ENCODE data around the gene PTGFRN.
"Not testable (repeated sequence)": the region's sequence is repeated elsewhere in the genome, so short reads cannot be mapped to it uniquely, and the experiment has no call there.

Gene PTGFRN

DNA sequence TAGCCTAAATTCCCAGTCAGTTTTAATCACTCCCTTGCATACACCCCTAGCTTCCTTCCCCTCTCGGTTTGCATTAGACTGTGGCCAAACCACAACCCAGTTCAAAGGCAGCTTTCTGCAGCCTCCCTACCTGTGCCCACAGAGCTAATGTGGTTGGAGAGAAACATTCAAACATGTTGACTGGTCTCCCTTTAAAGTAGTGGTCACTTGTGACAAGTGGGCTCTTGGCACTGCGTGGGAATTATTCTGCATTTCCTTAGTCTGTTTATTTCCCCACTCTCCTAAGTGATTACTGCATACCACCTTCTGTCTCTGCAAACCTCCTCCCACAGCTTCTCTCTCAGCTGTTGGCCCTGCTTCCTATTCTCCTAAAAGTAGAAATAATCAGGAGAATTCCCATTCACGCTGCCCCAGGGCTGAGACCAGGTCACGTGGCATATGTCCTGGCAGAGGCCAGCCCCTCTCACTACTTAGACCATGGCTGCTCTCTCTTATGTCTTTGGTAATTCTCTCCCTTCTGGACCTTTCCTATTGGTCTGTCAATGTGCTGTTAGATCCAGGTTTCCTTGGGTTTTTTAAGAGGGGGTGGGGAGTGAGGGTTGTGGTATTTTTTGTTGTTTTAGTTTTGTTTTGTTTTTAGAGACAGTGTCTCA lies 53.4 kb downstream of the PTGFRN start:
- no peak for DNase-seq (ENCODE audit: low read depth in 1 of 2, low spot score in 1 of 2)

DNA sequence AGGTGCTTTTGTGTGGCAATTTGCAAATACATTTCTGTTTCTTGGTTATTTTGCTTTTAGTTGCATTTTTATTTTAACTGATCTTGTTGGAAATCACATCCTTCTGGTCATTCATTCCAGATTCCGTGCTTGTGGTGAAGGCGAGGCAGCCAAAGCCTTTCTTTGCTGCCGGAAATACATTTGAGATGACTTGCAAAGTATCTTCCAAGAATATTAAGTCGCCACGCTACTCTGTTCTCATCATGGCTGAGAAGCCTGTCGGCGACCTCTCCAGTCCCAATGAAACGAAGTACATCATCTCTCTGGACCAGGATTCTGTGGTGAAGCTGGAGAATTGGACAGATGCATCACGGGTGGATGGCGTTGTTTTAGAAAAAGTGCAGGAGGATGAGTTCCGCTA lies 57.1 kb downstream of the PTGFRN start:
- no peak for DNase-seq (ENCODE audit: low read depth in 1 of 2, low spot score in 1 of 2)

DNA sequence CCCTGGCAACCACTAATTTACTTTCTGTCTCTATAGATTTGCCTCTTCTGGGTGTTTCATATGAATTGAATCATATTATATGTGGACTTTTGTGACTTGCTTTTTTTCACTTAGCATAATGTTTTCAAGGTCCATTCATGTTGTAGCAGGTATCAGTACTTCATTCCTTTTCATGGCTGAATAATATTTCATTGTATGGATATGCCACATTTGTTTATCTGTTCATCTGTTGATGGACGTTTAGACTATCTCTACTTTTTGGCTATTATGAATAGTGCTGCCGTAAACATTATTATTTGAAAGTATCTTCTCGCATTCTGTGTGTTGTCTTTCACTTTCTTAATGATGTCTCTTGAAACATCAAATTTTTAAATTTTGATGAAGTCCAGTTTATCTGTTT lies 59.0 kb downstream of the PTGFRN start:
- no peak for DNase-seq (ENCODE audit: low read depth in 1 of 2, low spot score in 1 of 2)

DNA sequence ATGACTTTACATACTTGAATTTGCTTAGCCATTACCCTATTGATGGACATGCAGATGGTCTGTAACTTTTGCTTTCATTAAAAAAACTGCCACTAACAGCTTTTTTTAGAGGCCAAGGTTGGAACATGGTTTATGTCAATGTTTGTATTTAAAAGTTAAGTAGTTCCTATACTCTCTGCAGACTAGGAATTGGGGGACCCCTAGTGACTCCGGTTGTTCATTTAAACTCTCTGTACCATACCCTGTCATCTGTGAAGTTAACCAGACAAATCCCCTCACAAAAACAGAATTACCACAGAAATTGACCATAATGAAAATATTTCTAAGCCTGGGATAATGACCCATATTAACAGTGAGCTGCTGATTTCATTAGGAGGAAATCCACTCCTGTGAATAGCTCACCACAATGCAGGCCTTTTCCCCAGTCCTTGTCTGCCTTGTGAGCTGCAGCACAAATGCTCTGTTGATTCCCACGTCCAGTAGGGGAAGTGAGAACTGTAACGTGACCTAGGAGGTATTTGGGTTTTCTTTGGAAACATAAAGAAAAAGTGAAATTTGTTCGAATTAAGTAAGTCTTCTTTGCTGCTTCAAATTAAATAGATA lies 61.6 kb downstream of the PTGFRN start:
- DNase-seq (ENCODE audit: low read depth in 1 of 2, low spot score in 1 of 2), result no peak

DNA sequence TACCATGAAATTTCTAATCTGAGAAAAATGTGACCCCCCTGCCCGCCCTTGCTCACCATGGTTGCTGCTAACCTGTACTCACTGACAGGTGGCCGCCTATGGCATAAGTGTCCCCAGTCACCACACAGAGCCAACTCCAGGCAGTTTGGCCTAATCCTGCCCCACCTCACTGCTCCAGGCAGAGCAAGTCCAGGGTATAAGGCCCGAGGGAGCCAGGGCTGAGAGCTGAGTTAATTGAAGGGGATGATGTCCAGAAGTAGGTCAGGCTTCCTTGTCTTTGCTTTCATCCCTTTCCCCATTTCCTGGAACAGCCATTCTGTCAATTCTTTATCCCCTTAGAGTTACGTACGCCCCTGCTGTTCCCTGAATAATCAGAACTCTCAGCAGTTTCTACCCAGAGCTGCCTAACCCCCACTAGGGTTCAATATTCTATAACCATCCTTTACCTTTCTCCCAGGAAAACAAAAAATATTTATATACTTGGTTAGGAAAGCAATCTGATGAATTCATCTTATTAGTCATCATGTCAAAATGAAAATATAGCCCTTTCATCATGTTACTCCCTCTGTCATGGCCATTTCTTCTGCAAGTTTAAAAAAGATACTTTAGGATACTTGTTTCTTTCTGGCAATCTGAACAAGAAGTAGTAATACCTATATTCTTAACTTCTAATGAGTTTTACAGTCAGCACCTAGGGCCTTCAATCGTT lies 62.4 kb downstream of the PTGFRN start:
- no peak for DNase-seq (ENCODE audit: low read depth in 1 of 2, low spot score in 1 of 2)

DNA sequence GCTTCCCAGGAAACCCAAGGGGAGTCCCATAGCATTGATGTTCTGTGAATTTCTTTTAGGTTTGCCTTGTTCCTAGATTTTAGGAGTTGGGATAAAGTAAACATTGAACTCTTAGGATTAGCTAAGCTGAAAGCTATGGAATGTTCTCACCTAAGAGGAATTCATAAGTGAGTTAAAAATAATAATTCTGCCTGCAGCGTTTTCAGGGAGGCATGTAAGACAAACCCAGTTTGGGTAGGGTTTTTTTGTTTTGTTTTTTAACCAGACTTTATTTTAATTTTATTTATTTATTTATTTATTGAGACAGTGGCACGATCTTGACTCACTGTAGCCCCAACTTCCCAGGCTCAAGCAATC lies 62.9 kb downstream of the PTGFRN start:
- DNase-seq (ENCODE audit: low read depth in 1 of 2, low spot score in 1 of 2), result no peak

DNA sequence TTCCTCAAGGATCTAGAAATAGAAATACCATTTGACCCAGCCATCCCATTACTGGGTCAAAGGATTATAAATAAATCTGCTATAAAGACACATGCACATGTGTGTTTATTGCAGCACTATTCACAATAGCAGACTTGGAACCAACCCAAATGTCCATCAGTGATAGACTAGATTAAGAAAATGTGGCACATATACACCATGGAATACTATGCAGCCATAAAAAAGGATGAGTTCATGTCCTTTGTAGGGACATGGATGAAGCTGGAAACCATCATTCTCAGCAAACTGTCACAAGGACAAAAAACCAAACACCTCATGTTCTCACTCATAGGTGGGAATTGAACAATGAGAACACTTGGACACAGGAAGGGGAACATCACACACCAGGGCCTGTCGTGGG lies 70.6 kb downstream of the PTGFRN start:
- not testable (repeated sequence) for DNase-seq (ENCODE audit: low read depth in 1 of 2, low spot score in 1 of 2)

DNA sequence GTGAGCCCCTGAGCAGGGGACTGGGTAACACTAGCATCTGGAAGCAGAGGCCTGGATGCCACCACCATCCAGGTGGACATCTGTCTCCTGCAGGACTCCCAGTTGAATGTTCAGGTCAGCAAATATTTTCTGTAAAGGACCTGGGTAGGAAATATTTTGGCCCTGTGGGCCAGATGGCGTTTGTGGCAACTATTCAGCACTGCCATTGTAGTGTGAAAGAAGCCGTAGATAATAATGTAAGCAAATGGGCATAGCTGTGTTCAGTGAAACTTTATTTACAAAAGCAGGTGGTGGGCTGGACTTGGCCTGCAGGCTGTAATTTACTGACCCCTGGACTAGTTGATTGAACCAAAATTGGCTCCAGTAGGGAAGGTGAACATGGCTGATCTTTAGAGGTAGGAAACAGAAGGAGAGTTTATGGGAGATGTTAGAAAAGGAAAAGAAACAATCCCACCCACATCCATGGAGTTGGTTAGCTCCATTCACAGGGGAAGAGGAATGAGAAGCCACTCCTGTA lies 71.9 kb downstream of the PTGFRN start:
- DNase-seq (ENCODE audit: low read depth in 1 of 2, low spot score in 1 of 2), result no peak

DNA sequence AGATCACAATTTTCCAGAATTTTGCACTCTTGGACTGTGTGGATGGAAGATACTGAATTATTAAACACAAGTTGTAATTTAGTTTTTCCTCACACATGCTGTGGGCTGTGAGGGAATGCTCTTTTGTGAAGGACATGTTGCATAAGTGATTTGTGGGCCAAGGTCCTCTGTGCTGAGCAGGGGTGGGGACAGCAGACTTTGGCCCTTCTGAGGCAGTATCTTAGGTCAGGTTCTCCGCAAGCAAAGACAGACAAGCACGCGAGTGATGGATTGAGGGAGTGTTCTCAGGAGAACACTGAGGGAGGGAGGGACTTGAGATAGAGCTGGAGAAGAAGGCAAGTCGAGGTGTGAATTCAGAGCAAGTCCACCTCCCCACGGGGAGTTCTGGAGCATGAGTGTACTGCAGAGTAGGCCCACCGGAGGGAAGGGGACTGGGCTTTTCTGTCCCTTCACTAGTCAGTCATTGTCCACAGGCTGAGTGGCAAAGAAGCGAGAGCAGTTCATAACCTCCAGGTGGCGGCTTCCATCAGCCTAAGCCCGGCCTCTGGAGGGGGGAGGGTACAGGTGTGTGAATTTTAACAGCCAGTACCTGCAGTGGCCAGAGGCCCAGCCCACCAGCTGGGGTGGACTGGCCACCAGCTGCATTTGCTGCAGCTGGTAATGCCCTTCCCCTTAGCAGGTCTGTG lies 72.7 kb downstream of the PTGFRN start:
- no peak for DNase-seq (ENCODE audit: low read depth in 1 of 2, low spot score in 1 of 2)

DNA sequence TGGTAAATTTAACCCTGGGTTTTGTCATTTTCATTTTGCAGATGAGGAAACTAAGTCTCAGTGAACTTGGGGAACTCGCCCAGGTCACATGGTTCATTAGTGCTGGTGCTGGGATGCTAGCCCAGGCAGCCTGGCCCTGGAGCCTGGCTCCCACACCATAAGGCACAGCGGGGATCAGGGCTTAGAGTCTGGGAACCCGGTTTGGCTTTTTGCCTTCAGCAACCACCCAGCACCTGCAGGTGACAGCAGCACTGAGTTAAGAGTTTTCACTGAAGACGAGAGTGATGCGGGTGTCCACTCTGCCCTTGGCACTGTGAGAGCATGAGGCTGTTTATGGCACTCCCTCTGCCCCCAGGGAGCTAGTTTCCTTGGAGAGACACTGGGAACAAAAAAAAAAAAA lies 73.4 kb downstream of the PTGFRN start:
- no peak for DNase-seq (ENCODE audit: low read depth in 1 of 2, low spot score in 1 of 2)

DNA sequence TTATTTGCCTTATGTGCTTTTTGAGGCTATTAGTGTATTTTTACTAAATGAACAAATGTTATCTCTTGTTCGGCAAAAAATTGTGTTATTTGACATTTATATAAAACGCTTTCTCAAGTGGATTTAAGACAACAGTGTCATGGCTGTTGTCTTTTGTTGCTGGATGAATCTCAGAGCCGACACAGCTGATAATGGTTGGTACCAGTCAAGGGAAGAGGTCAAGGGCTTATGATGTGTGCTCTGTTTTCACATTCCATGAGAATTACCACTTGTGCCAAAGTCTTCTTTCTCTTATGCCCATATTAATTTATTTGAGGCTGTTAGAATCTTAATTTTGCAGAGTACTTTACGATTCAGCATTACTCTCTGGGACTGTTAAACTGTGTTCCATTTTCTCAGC lies 74.0 kb downstream of the PTGFRN start:
- DNase-seq (ENCODE audit: low read depth in 1 of 2, low spot score in 1 of 2), result no peak

DNA sequence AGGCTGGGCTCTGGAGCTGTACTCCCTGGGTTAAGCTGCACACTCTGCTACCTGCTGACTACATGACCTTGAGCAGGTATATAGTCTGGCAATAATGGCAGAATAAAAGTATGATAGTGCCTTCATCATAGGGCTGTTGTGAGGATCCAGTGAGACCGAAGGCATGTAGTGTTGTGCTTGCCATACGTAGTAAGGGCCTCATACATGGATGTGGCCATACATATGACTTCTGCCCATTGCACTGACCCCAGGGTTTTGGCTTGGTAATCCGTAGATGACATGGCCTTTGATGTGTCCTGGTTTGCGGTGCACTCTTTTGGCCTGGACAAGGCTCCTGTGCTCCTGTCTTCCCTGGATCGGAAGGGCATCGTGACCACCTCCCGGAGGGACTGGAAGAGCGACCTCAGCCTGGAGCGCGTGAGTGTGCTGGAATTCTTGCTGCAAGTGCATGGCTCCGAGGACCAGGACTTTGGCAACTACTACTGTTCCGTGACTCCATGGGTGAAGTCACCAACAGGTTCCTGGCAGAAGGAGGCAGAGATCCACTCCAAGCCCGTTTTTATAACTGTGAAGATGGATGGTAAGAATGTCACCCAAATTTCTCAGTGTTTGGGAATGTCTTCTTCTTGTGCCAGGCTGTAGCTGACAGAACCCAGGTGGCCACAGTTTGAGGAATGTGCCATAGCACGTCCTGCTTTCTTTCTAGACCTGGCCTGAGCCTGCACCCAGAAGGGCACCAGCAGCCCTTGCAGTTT lies 74.9 kb downstream of the PTGFRN start:
- no peak for DNase-seq (ENCODE audit: low read depth in 1 of 2, low spot score in 1 of 2)

DNA sequence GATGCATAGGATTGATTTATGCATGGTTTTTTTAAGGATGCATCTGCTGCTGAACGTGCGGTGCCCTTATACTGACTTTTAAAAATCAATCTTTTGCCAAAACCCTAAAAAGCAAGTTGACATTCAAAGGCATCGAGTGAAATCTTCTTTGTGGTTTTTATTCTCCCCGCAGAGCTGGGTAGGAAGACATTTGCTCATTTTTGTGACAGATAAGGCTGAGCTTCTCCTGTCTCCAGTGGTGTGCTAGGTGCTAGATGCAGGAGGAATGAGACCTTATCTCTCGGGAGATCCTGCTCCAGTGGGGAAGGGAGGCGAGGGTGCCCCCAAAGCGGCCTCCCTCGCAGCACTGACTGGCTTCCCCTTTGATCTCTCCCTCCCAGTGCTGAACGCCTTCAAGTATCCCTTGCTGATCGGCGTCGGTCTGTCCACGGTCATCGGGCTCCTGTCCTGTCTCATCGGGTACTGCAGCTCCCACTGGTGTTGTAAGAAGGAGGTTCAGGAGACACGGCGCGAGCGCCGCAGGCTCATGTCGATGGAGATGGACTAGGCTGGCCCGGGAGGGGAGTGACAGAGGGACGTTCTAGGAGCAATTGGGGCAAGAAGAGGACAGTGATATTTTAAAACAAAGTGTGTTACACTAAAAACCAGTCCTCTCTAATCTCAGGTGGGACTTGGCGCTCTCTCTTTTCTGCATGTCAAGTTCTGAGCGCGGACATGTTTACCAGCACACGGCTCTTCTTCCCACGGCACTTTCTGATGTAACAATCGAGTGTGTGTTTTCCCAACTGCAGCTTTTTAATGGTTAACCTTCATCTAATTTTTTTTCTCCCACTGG lies 76.9 kb downstream of the PTGFRN start:
- DNase-seq (ENCODE audit: low read depth in 1 of 2, low spot score in 1 of 2), result peak; percentile 23 to 33

DNA sequence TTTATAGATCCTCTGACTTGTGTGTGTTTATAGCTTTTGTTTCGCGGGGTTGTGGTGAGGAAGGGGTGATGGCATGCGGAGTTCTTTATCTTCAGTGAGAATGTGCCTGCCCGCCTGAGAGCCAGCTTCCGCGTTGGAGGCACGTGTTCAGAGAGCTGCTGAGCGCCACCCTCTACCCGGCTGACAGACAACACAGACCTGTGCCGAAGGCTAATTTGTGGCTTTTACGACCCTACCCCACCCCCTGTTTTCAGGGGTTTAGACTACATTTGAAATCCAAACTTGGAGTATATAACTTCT lies 77.5 kb downstream of the PTGFRN start:
- DNase-seq (ENCODE audit: low read depth in 1 of 2, low spot score in 1 of 2), result peak; percentile 48 to 62

DNA sequence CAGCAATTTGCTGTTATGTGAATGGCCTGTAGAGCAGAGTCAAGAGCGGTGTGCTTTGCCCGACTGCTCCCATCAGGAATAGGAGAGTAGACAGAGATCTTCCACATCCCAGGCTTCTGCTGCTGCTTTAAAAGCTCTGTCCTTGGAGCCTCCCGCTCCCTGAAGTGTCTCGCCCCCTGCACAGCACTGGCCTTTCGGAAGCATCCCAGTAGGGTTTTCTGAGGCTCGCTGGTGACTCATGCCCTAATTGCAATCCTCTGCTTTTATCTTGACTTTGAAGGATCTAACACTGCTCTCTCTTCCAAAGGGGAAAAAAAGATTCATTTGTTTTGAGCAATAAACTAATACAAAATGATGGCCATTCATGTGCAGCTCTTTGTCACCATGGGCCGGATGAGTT lies 78.5 kb downstream of the PTGFRN start:
- no peak for DNase-seq (ENCODE audit: low read depth in 1 of 2, low spot score in 1 of 2)

DNA sequence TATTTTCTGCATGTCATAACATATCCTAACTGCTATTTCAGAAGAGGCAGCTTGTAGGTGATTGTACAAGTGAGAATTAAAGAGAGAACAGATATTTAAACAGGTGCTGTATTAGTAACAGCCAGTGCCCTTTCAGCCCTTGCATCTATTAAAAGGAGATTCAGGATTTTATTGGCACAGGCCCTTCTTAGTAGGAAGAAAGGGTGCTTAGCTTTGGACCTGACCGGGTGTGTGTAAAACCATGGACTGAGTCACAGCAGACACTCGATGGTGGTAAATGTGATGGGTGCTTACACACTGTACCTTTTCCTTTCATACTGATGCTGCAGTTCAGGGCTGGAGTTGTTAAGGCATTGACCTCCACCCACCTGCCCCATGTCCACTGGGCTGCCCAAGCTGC lies 79.2 kb downstream of the PTGFRN start:
- no peak for DNase-seq (ENCODE audit: low read depth in 1 of 2, low spot score in 1 of 2)

DNA sequence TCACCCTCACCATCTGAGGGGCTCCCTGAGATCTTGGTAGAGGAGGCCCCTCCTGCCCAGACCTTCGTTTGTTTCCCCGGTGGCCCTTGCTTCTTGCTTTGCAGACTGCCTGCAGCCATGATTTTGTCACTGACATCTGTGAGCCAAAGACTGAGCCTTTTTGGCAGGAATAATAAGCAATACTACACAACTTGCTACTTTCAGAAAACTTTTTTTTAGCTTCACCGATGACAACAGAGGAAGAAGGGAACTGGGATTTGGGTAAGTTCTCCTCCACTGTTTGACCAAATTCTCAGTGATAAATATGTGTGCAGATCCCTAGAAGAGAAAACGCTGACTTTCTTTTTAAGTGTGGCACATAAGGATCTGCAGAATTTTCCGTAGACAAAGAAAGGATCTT lies 80.1 kb downstream of the PTGFRN start:
- no peak for DNase-seq (ENCODE audit: low read depth in 1 of 2, low spot score in 1 of 2)

DNA sequence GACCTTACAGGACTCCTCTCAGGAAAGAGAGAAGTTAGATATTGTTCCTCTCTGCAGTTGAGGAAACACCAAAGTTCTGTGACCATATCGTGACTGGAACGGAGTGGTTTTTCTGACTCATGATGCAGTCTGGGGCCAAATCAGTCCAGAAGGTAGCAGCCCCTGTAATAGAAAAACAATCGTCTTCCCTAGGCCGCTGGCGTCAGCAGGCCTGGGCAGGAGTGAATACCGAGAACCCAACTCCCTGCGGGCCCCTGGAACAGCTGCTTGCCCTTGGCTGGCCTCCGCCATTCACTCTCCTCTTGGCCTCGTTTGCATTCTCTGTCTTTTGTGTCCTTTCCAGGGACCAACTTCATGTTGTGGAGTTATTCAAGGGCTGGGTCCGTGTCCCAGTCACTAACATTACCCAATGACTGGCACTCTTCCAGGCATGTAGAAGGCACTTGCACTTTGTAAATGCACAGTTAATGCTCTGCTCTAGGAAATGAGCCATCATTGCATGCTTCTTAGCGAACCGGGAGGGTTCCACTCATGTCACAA lies 81.0 kb downstream of the PTGFRN start:
- DNase-seq (ENCODE audit: low read depth in 1 of 2, low spot score in 1 of 2), result no peak

DNA sequence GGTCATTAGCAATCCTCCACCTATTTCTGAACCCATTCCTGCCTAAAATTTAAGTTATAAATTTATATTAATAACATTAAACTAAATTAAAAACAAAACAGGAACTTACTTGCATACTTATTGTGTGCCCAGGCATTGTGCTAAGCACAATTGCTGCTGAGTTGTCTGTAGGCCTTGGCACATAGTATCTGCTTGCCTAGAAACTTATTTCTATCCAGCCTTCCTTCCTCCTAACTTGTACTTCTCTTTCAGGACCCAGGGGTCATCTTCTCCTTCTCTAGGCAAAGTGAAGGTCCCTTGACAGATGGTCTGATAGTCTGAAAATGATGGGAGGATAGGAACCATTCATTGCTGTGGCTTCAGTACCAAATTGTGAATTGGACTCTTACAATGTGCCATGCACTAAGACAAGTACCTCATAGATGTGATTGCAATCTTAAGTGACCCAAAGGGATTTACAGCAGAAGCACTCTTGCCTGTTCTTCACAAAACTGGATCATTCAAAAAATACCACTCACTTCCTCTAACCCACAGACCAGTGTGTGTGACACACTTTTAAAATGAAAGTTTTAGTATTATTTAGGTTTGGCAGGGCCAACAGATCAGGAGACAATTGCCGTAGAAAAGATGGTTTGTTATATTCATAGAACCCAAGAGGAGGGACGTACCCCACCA lies 81.6 kb downstream of the PTGFRN start:
- no peak for DNase-seq (ENCODE audit: low read depth in 1 of 2, low spot score in 1 of 2)

DNA sequence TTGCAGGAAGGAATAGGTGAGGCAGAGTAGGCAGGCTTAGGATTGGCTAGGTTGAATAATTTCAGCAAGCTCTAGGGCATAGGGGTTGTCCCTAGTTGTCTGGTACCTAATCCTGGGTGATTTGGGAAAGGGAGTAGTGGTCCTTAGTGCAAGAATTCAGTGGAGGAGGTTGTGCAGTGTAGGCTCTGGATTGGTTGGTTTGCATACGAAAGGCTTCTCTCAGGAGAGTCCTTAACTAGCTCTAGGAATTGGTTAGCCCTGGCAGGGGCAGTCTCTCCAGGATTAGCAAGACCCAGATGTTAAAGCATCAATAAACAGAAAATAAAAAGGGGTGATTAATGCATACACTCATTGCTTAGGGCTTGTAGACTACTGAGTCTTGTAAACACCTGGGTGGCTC lies 82.2 kb downstream of the PTGFRN start:
- DNase-seq (ENCODE audit: low read depth in 1 of 2, low spot score in 1 of 2), result no peak
